SK-N-SH treated with all-trans-retinoic acid at 6 μM for 48 hours (cell line): ENCODE measurements around the gene PSPN.

ENCODE experiments used
- ARNTL ChIP-seq: fragments of 450-650 bp; formaldehyde crosslinking; IDR thresholded peaks from 2 replicates; pipeline ENCODE4 v1.5.0; 2020; ENCODE audit warnings: low read depth, mild to moderate bottlenecking, moderate library complexity, borderline replicate concordance
- ESRRG ChIP-seq: fragments of 250-450 bp; sonication (Bioruptor Pico); IDR thresholded peaks from 2 replicates; pipeline ENCODE4 v1.6.1; 2021; ENCODE audit warnings: mild to moderate bottlenecking
- OSR1 ChIP-seq: fragments of 250-450 bp; sonication (Bioruptor Pico); IDR thresholded peaks from 2 replicates; pipeline ENCODE4 v1.8.0; 2022; ENCODE audit warnings: moderate library complexity, mild to moderate bottlenecking, inconsistent platforms
- RARB ChIP-seq: fragments of 250-450 bp; sonication (Bioruptor Pico); IDR thresholded peaks from 2 replicates; pipeline ENCODE4 v1.8.0; 2021; ENCODE audit warnings: mild to moderate bottlenecking, moderate library complexity
- ZFP30 ChIP-seq: fragments of 450-650 bp; formaldehyde crosslinking; IDR thresholded peaks from 2 replicates; pipeline ENCODE4 v1.5.0; 2022; ENCODE audit warnings: mild to moderate bottlenecking, moderate library complexity
- ZNF70 ChIP-seq: fragments of 450-650 bp; formaldehyde crosslinking; IDR thresholded peaks from 2 replicates; pipeline ENCODE4 v1.5.0; 2020; ENCODE audit warnings: mild to moderate bottlenecking, moderate library complexity
- TF ChIP-seq, protein P1 (sequence below): fragments of 250-450 bp; sonication (Bioruptor Pico); IDR thresholded peaks from 2 replicates; pipeline ENCODE4 v1.5.1; 2021; ENCODE audit warnings: mild to moderate bottlenecking, moderate library complexity
- TF ChIP-seq, protein P2 (sequence below): fragments of 250-450 bp; sonication (Bioruptor Pico); IDR thresholded peaks from 2 replicates; pipeline ENCODE4 v1.5.0; 2020; ENCODE audit warnings: mild to moderate bottlenecking, moderate library complexity
- TF ChIP-seq, protein P3 (sequence below): fragments of 250-450 bp; sonication (Bioruptor Pico); IDR thresholded peaks from 2 replicates; pipeline ENCODE4 v1.8.0; 2020; ENCODE audit warnings: mild to moderate bottlenecking, moderate library complexity, borderline replicate concordance

DNA sequence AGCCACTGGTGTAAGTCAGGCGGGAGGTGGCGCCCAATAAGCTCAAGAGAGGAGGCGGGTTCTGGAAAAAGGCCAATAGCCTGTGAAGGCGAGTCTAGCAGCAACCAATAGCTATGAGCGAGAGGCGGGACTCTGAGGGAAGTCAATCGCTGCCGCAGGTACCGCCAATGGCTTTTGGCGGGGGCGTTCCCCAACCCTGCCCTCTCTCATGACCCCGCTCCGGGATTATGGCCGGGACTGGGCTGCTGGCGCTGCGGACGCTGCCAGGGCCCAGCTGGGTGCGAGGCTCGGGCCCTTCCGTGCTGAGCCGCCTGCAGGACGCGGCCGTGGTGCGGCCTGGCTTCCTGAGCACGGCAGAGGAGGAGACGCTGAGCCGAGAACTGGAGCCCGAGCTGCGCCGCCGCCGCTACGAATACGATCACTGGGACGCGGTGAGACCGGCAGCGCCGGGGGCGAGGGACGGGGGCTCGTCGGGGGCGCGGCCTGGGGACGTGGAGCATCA lies 3.1 kb downstream of the PSPN start, which contains the start of gene ALKBH7:
- no peak for TF ChIP-seq ZFP30 (CRISPR knock-in tag)
- no peak for TF ChIP-seq OSR1
- TF ChIP-seq, protein P1, sequence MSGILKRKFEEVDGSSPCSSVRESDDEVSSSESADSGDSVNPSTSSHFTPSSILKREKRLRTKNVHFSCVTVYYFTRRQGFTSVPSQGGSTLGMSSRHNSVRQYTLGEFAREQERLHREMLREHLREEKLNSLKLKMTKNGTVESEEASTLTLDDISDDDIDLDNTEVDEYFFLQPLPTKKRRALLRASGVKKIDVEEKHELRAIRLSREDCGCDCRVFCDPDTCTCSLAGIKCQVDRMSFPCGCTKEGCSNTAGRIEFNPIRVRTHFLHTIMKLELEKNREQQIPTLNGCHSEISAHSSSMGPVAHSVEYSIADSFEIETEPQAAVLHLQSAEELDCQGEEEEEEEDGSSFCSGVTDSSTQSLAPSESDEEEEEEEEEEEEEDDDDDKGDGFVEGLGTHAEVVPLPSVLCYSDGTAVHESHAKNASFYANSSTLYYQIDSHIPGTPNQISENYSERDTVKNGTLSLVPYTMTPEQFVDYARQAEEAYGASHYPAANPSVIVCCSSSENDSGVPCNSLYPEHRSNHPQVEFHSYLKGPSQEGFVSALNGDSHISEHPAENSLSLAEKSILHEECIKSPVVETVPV (CRISPR knock-in tag): no peak
- TF ChIP-seq ARNTL (CRISPR knock-in tag): no peak
- TF ChIP-seq, protein P2, sequence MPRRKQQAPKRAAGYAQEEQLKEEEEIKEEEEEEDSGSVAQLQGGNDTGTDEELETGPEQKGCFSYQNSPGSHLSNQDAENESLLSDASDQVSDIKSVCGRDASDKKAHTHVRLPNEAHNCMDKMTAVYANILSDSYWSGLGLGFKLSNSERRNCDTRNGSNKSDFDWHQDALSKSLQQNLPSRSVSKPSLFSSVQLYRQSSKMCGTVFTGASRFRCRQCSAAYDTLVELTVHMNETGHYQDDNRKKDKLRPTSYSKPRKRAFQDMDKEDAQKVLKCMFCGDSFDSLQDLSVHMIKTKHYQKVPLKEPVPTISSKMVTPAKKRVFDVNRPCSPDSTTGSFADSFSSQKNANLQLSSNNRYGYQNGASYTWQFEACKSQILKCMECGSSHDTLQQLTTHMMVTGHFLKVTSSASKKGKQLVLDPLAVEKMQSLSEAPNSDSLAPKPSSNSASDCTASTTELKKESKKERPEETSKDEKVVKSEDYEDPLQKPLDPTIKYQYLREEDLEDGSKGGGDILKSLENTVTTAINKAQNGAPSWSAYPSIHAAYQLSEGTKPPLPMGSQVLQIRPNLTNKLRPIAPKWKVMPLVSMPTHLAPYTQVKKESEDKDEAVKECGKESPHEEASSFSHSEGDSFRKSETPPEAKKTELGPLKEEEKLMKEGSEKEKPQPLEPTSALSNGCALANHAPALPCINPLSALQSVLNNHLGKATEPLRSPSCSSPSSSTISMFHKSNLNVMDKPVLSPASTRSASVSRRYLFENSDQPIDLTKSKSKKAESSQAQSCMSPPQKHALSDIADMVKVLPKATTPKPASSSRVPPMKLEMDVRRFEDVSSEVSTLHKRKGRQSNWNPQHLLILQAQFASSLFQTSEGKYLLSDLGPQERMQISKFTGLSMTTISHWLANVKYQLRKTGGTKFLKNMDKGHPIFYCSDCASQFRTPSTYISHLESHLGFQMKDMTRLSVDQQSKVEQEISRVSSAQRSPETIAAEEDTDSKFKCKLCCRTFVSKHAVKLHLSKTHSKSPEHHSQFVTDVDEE (CRISPR knock-in tag): no peak
- TF ChIP-seq, protein P3, sequence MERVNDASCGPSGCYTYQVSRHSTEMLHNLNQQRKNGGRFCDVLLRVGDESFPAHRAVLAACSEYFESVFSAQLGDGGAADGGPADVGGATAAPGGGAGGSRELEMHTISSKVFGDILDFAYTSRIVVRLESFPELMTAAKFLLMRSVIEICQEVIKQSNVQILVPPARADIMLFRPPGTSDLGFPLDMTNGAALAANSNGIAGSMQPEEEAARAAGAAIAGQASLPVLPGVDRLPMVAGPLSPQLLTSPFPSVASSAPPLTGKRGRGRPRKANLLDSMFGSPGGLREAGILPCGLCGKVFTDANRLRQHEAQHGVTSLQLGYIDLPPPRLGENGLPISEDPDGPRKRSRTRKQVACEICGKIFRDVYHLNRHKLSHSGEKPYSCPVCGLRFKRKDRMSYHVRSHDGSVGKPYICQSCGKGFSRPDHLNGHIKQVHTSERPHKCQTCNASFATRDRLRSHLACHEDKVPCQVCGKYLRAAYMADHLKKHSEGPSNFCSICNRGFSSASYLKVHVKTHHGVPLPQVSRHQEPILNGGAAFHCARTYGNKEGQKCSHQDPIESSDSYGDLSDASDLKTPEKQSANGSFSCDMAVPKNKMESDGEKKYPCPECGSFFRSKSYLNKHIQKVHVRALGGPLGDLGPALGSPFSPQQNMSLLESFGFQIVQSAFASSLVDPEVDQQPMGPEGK (CRISPR knock-in tag): no peak
- TF ChIP-seq RARB (CRISPR knock-in tag): no peak
- no peak for TF ChIP-seq ESRRG (CRISPR knock-in tag)
- TF ChIP-seq ZNF70: no peak
